Bronchial epithelial cell (primary cell): ENCODE results near the gene ATP5F1D. TPM values are rescaled to one million over a fixed set of nuclear protein-coding genes. Genes with fewer than 3 reads are reported as not detected.
A peak's percentile ranks its signal among the peaks of the same experiment; 100 is the strongest.

Source experiments
- DNase-seq: peaks from one replicate; pipeline ENCODE4 v3.0.0-alpha.2; 2010; ENCODE audit warnings: low read depth
- FAIRE-seq: peaks from 2 replicates; lab custom pipeline; 2011; peaks lifted over from hg19 to GRCh38; lab: Jason Lieb, UNC
- H3K27me3 ChIP-seq: 2 replicates; pipeline ENCODE4 v1.5.1; 2011; ENCODE audit warnings: low read length; ENCODE audit not compliant: control insufficient read depth, insufficient read depth
- H3K36me3 ChIP-seq: 2 replicates; pipeline ENCODE4 v1.5.1; 2011; ENCODE audit warnings: low read length; ENCODE audit not compliant: control insufficient read depth, insufficient read depth
- H3K4me3 ChIP-seq: 2 replicates; pipeline ENCODE4 v1.5.1; 2011; ENCODE audit warnings: mild to moderate bottlenecking, low read depth, low read length, control low read depth
- CTCF ChIP-seq: IDR thresholded peaks from 2 replicates; pipeline ENCODE4 v1.5.1; 2011; ENCODE audit warnings: mild to moderate bottlenecking, moderate library complexity, low read length, control low read depth, inconsistent platforms; ENCODE audit not compliant: insufficient read depth, severe bottlenecking
- total RNA-seq: library from RNA; depleted of rRNA; stranded (reverse); fragments of >200 nt; gene quantifications from 2 replicates; pipeline ENCODE4 v1.2.1, GENCODE V29; 2014

The ATP5F1D gene
- total RNA-seq, 1 donor from 2014 or later, result 8.7 TPM

- H3K36me3 ChIP-seq, result peaks cover 2% of the 10 kb centered on the region
- no peaks in the 10 kb centered on the region for H3K27me3 ChIP-seq
- FAIRE-seq, result no peak
- no peak overlapping the region for H3K4me3 ChIP-seq
- no peak for DNase-seq
- TF ChIP-seq CTCF, result no peak
Observed at GRCh38 chr19:1234955-1235380, 6.6 kb upstream of the ATP5F1D start.

GRCh38 chr19:1235625-1236538 is 5.7 kb upstream of the ATP5F1D start:
- no peak for DNase-seq
- no peak for FAIRE-seq
- Histone ChIP-seq H3K36me3 (peaks cover 2% of the 10 kb centered on the region), H3K27me3 (no peaks in the 10 kb centered on the region), H3K4me3 (no peak overlapping the region)
- no peak for TF ChIP-seq CTCF

- Histone ChIP-seq H3K36me3 (peaks cover 2% of the 10 kb centered on the region), H3K4me3 (peak overlapping the region; percentile 61), H3K27me3 (no peaks in the 10 kb centered on the region)
- no peak for DNase-seq
- TF ChIP-seq CTCF, result no peak
- no peak for FAIRE-seq
Observed at GRCh38 chr19:1236576-1236975, 5.0 kb upstream of the ATP5F1D start.

- H3K27me3 ChIP-seq, result no peaks in the 10 kb centered on the region
- FAIRE-seq (no peak), DNase-seq (no peak)
- peak overlapping the region; percentile 61 for H3K4me3 ChIP-seq
- no peak for TF ChIP-seq CTCF
- H3K36me3 ChIP-seq, result peaks cover 2% of the 10 kb centered on the region
Observed at GRCh38 chr19:1237027-1237659, 4.4 kb upstream of the ATP5F1D start.

GRCh38 chr19:1237754-1238368 is 3.7 kb upstream of the ATP5F1D start, which contains the start of gene CBARP:
Gene CBARP (minus strand): TSS chr19:1238005. CDS start chr19:1236100, 1,905 bp downstream.
- FAIRE-seq, result no peak
- H3K4me3 ChIP-seq, result peak within 1 kb of the TSS; percentile 61

More at GRCh38 chr19:1237754-1238368, 3.7 kb upstream of the ATP5F1D start, which contains the start of gene CBARP:
- Histone ChIP-seq H3K27me3 (no peaks in the 10 kb centered on the region), H3K36me3 (peaks cover 2% of the 10 kb centered on the region)
- DNase-seq, result no peak
- TF ChIP-seq CTCF, result no peak
